ENCODE results near the gene PPBP. TPM values are rescaled to one million over a fixed set of nuclear protein-coding genes. Genes with fewer than 3 reads are reported as not detected.

The PPBP gene
- total RNA-seq, 1 donor, result not detected

GRCh38 chr4:74028504-74028903, 40.5 kb upstream of the PPBP start:
- no peak for TF ChIP-seq CTCF (IDR thresholded peaks at IDR 0.05; ENCODE audit: insufficient read depth, low read depth, low read length)
- H3K4me3 ChIP-seq (ENCODE audit: low read depth, low read length), result no peak overlapping the region
- no peak for DNase-seq (ENCODE audit: low read depth)

DNA sequence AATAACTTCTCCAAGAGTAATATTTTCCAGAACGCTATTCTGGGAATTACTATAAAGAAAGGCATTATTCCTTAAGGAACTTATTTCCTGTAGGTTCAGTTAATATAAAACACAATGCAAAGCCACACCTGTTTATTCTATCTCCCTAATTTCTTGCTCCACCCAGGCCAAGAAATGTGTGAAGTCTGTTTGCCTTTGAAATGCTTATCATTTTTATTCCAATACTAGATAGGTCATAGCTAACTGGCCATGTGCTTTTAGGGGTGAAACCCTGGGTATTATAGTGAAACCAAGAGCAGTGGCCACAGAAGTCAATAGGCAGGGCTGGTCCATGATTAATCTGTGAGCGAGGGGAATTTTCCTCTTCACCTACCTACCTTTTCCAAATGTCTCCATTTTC, 35.7 kb upstream of the PPBP start:
- no peak for TF ChIP-seq CTCF (IDR thresholded peaks at IDR 0.05; ENCODE audit: insufficient read depth, low read depth, low read length)
- no peak for DNase-seq (ENCODE audit: low read depth)
- H3K4me3 ChIP-seq (ENCODE audit: low read depth, low read length), result no peak overlapping the region

DNA sequence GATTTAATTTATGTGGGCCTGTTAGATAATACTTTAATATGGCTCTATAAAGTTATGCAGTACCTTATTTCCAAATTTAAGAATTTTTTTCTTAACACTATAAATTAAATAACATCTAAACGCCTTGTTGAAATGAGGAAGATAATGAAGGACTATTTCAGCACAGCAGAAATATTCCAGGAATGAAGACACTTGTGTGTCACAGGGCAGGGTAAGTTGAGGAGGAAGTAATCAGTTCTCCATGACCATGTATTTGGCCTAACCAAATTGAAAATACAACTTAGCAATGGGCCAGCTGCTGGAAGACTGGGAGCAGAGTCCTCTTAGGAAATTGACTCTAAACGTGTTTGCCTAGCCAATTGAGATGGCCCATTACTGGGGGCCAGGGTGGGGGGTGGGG, 33.6 kb upstream of the PPBP start:
- DNase-seq (ENCODE audit: low read depth), result no peak
- no peak for TF ChIP-seq CTCF (IDR thresholded peaks at IDR 0.05; ENCODE audit: insufficient read depth, low read depth, low read length)
- no peak overlapping the region for H3K4me3 ChIP-seq (ENCODE audit: low read depth, low read length)

- TF ChIP-seq CTCF (IDR thresholded peaks at IDR 0.05; ENCODE audit: insufficient read depth, low read depth, low read length), result no peak
- DNase-seq (ENCODE audit: low read depth), result no peak
- no peak overlapping the region for H3K4me3 ChIP-seq (ENCODE audit: low read depth, low read length)
Observed at GRCh38 chr4:74018771-74019170, 30.8 kb upstream of the PPBP start.

- peak; percentile 7 for DNase-seq (ENCODE audit: low read depth)
- no peak for TF ChIP-seq CTCF (IDR thresholded peaks at IDR 0.05; ENCODE audit: insufficient read depth, low read depth, low read length)
- H3K4me3 ChIP-seq (ENCODE audit: low read depth, low read length), result no peak overlapping the region
Observed at GRCh38 chr4:74018116-74018515, 30.1 kb upstream of the PPBP start.

- DNase-seq (ENCODE audit: low read depth), result peak; percentile 21
- no peak overlapping the region for H3K4me3 ChIP-seq (ENCODE audit: low read depth, low read length)
- no peak for TF ChIP-seq CTCF (IDR thresholded peaks at IDR 0.05; ENCODE audit: insufficient read depth, low read depth, low read length)
Observed at GRCh38 chr4:74016068-74016467, 28.1 kb upstream of the PPBP start.

DNA sequence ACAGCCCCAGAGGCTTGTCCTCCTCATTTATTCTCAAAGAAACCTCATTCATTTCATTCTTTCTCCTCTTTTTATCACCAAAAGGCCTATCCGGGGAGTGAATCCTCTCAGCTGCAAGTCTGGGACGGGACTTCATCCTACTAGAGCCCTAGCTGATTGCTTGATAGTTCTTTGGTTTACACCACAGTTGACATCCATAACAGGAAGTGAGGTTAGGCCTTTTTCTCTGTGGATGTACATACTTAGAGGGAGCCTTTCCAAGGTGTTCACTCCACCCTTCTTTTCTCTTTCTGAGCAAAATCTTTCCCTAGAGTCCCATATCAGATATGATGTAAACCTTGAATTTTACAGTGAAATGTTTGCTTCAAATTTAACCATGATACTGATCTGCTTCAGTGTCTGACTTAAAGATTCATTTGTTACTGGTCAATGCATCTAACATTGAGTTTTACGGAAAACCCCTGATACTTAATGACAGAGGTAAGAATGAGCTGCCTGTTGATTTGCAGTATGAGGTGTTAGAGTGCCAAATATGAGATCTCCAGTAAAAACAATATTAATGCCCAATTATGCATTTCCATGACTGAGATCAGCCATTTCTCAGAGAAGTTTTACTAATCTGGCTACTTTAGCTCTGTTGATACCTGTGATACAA, 27.3 kb upstream of the PPBP start:
- no peak for DNase-seq (ENCODE audit: low read depth)
- no peak overlapping the region for H3K4me3 ChIP-seq (ENCODE audit: low read depth, low read length)
- no peak for TF ChIP-seq CTCF (IDR thresholded peaks at IDR 0.05; ENCODE audit: insufficient read depth, low read depth, low read length)
